PC-9 (cell line): ENCODE results near the gene SLC7A6.

Experiments used
- CTCF ChIP-seq: fragments of 200-600 bp; sonication (generic); conservative IDR thresholded peaks from 2 replicates; pipeline ENCODE4 v1.6.1; 2017; ENCODE audit warnings: mixed run types, antibody characterized with exemption, mild to moderate bottlenecking, moderate library complexity
- EZH2 ChIP-seq: fragments of 200-600 bp; sonication (generic); IDR thresholded peaks from 2 replicates; pipeline ENCODE4 v1.8.0; 2017; ENCODE audit warnings: antibody characterized with exemption, low read depth

GRCh38 chr16:68300734-68301459 is 36.6 kb downstream of the SLC7A6 start:
- TF ChIP-seq CTCF: no peak
- no peak for TF ChIP-seq EZH2
